ENCODE measurements around the gene PDCD11. TPM values are rescaled to one million over a fixed set of nuclear protein-coding genes. Genes with fewer than 3 reads are reported as not detected.

The PDCD11 gene
- total and polyA plus RNA-seq, 2 experiments from 2014 or later, result 14.8 to 15.5 TPM

GRCh38 chr10:103444478-103444877, 48.1 kb downstream of the PDCD11 start:
- H2AFZ ChIP-seq, result no peak overlapping the region
- no peaks in the 10 kb centered on the region for H4K20me1 ChIP-seq (ENCODE audit: insufficient read depth, poor library complexity, severe bottlenecking)
- no peak overlapping the region for H3K4me2 ChIP-seq
- H3K27me3 ChIP-seq, result no peaks in the 10 kb centered on the region
- no peak for DNase-seq (ENCODE audit: low spot score)
- 95% methylated on average over 10 of the region's 10 CpGs for WGBS (ENCODE audit: low lambda C conversion rate, missing lambda C conversion rate)
- TF ChIP-seq EZH2 (IDR thresholded peaks at IDR 0.05; ENCODE audit: borderline replicate concordance) (no peak), CTCF (IDR thresholded peaks at IDR 0.05; ENCODE audit: poor library complexity) (no peak), EZH2phosphoT487 (IDR thresholded peaks at IDR 0.05; ENCODE audit: low read depth, severe bottlenecking, unreplicated experiment) (no peak)
- no peaks in the 10 kb centered on the region for H3K9me3 ChIP-seq (ENCODE audit: low read depth)
- H3K4me1 ChIP-seq (ENCODE audit: insufficient read depth), result no peaks in the 10 kb centered on the region
- no peaks in the 10 kb centered on the region for H3K36me3 ChIP-seq (replicated peaks; ENCODE audit: insufficient read depth, low read depth)
- no peaks in the 10 kb centered on the region for H3K79me2 ChIP-seq
- H3K4me3 ChIP-seq, result no peak overlapping the region
- H3K9me2 ChIP-seq (replicated peaks; ENCODE audit: insufficient read depth), result no peaks in the 10 kb centered on the region
- no peak overlapping the region for H3K27ac ChIP-seq

GRCh38 chr10:103445366-103445765, 48.9 kb downstream of the PDCD11 start:
- Histone ChIP-seq H3K9me2 (replicated peaks; ENCODE audit: insufficient read depth) (no peaks in the 10 kb centered on the region), H3K27ac (no peak overlapping the region)
- no peak for DNase-seq (ENCODE audit: low spot score)

GRCh38 chr10:103445767-103446567, 49.5 kb downstream of the PDCD11 start:
- no peaks in the 10 kb centered on the region for H3K4me1 ChIP-seq (ENCODE audit: insufficient read depth)
- 95% methylated on average over 12 of the region's 12 CpGs for WGBS (ENCODE audit: low lambda C conversion rate, missing lambda C conversion rate)
- no peak for TF ChIP-seq EZH2 (IDR thresholded peaks at IDR 0.05; ENCODE audit: borderline replicate concordance)
- TF ChIP-seq CTCF (IDR thresholded peaks at IDR 0.05; ENCODE audit: poor library complexity), result no peak
- no peak for TF ChIP-seq EZH2phosphoT487 (IDR thresholded peaks at IDR 0.05; ENCODE audit: low read depth, severe bottlenecking, unreplicated experiment)
- DNase-seq (ENCODE audit: low spot score), result no peak
- H3K79me2 ChIP-seq, result no peaks in the 10 kb centered on the region
- H3K4me2 ChIP-seq, result no peak overlapping the region
- no peaks in the 10 kb centered on the region for H3K9me2 ChIP-seq (replicated peaks; ENCODE audit: insufficient read depth)
- H2AFZ ChIP-seq, result no peak overlapping the region
- H3K9me3 ChIP-seq (ENCODE audit: low read depth), result no peaks in the 10 kb centered on the region
- H4K20me1 ChIP-seq (ENCODE audit: insufficient read depth, poor library complexity, severe bottlenecking), result no peaks in the 10 kb centered on the region
- no peaks in the 10 kb centered on the region for H3K27me3 ChIP-seq
- H3K36me3 ChIP-seq (replicated peaks; ENCODE audit: insufficient read depth, low read depth), result no peaks in the 10 kb centered on the region
- H3K4me3 ChIP-seq, result no peak overlapping the region
- H3K27ac ChIP-seq, result no peak overlapping the region

More at GRCh38 chr10:103445366-103445765, 48.9 kb downstream of the PDCD11 start:
- no peaks in the 10 kb centered on the region for H3K79me2 ChIP-seq
- no peaks in the 10 kb centered on the region for H3K9me3 ChIP-seq (ENCODE audit: low read depth)
- H3K36me3 ChIP-seq (replicated peaks; ENCODE audit: insufficient read depth, low read depth), result no peaks in the 10 kb centered on the region
- H3K27me3 ChIP-seq, result no peaks in the 10 kb centered on the region
- H3K4me3 ChIP-seq, result no peak overlapping the region
- WGBS (ENCODE audit: low lambda C conversion rate, missing lambda C conversion rate), result 93% methylated on average over 9 of the region's 9 CpGs
- no peak overlapping the region for H3K4me2 ChIP-seq
- no peaks in the 10 kb centered on the region for H4K20me1 ChIP-seq (ENCODE audit: insufficient read depth, poor library complexity, severe bottlenecking)
- H2AFZ ChIP-seq, result no peak overlapping the region
- no peaks in the 10 kb centered on the region for H3K4me1 ChIP-seq (ENCODE audit: insufficient read depth)
- no peak for TF ChIP-seq CTCF (IDR thresholded peaks at IDR 0.05; ENCODE audit: poor library complexity)
- TF ChIP-seq EZH2phosphoT487 (IDR thresholded peaks at IDR 0.05; ENCODE audit: low read depth, severe bottlenecking, unreplicated experiment), result no peak
- no peak for TF ChIP-seq EZH2 (IDR thresholded peaks at IDR 0.05; ENCODE audit: borderline replicate concordance)
